Nephron progenitor cell (in vitro differentiated cells): ENCODE results near the gene SETD9.

ENCODE experiments used
- DNase-seq: peaks from one replicate; pipeline ENCODE4 v3.0.0; 2021
- H3K27ac Mint-ChIP-seq: 2 replicates; pipeline ENCODE4 v1.8.0; 2021; ENCODE audit warnings: mild to moderate bottlenecking, moderate library complexity, mixed read lengths
- H3K27me3 Mint-ChIP-seq: 2 replicates; pipeline ENCODE4 v1.8.0; 2021; ENCODE audit warnings: mild to moderate bottlenecking, low read depth, mixed read lengths; ENCODE audit not compliant: poor library complexity
- H3K36me3 Mint-ChIP-seq: 2 replicates; pipeline ENCODE4 v1.8.0; 2021; ENCODE audit warnings: low read depth, mixed read lengths
- H3K4me1 Mint-ChIP-seq: 2 replicates; pipeline ENCODE4 v1.8.0; 2021; ENCODE audit warnings: mixed read lengths
- H3K4me3 Mint-ChIP-seq: 2 replicates; pipeline ENCODE4 v1.8.0; 2021; ENCODE audit warnings: mild to moderate bottlenecking, moderate library complexity, mixed read lengths
- H3K9me3 Mint-ChIP-seq: 2 replicates; pipeline ENCODE4 v1.8.0; 2021; ENCODE audit warnings: mild to moderate bottlenecking, moderate library complexity, mixed read lengths
- TF ChIP-seq, protein P1 (sequence below): fragments of 200-600 bp; sonication (generic); IDR thresholded peaks from 2 replicates; pipeline ENCODE4 v1.5.0; 2021; ENCODE audit warnings: antibody characterized with exemption

Gene SETD9, protein sequence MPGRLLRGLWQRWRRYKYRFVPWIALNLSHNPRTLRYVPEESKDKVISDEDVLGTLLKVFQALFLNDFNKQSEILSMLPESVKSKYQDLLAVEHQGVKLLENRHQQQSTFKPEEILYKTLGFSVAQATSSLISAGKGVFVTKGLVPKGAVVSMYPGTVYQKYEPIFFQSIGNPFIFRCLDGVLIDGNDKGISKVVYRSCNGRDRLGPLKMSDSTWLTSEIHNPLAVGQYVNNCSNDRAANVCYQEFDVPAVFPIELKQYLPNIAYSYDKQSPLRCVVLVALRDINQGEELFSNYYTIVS

DNA sequence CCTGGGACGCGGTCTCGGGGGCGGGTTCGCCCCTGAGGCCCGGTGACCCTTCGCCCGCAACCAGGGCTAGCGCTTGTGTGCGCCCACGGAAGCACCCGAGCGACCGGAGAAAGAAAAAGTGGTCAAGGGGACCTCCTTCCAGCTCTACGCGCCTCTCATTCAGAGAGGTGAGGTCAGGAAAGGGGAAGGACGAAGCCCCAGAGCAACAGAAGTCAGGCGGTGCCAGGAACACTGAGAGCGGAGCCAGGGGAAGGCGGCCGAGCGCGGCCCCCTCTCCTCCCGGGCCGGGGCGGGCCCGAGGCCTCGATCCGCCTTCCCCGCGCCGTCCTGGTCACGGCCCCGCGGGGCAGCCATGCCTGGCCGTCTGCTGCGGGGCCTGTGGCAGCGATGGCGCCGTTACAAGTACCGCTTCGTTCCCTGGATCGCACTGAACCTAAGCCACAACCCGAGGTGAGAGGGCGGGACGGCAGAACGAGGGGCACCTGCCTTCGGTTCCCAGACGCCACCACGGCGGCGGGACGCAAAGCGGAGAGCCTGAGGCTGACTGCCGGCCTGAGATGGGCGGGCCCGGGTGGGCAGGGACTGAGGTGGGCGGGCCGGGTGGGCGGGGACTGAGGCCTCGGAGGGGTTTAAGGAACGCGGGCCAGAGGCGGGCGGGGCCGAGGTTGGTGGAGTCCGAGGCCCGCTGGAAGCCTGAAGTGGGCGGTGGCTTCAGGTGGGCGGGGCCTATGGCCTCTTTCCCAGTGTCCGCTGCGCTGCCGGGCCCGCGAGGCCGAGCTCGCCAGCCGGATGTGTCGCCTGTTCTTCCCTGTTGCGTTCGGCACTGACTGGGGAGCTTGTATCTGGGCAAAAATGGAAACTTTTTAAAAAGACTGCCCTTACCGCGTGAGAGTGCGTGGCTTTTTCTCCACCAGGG, at the start of gene SETD9:
TSS of gene SETD9 (plus strand) at position 303 of the 916 bp plus-strand sequence. CDS start at position 353, 50 bp downstream.
- TF ChIP-seq, protein P1, sequence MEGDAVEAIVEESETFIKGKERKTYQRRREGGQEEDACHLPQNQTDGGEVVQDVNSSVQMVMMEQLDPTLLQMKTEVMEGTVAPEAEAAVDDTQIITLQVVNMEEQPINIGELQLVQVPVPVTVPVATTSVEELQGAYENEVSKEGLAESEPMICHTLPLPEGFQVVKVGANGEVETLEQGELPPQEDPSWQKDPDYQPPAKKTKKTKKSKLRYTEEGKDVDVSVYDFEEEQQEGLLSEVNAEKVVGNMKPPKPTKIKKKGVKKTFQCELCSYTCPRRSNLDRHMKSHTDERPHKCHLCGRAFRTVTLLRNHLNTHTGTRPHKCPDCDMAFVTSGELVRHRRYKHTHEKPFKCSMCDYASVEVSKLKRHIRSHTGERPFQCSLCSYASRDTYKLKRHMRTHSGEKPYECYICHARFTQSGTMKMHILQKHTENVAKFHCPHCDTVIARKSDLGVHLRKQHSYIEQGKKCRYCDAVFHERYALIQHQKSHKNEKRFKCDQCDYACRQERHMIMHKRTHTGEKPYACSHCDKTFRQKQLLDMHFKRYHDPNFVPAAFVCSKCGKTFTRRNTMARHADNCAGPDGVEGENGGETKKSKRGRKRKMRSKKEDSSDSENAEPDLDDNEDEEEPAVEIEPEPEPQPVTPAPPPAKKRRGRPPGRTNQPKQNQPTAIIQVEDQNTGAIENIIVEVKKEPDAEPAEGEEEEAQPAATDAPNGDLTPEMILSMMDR: no peak
- peaks cover 25% of the 10 kb centered on the region for H3K4me1 Mint-ChIP-seq
- peak within 1 kb of the TSS; percentile 100 for H3K27ac Mint-ChIP-seq
- H3K36me3 Mint-ChIP-seq: peaks cover 33% of the 10 kb centered on the region
- H3K9me3 Mint-ChIP-seq: peaks cover 24% of the 10 kb centered on the region
- peaks cover 5% of the 10 kb centered on the region for H3K27me3 Mint-ChIP-seq
- peak; percentile 99 for DNase-seq
- H3K4me3 Mint-ChIP-seq: peak within 1 kb of the TSS; percentile 87

DNA sequence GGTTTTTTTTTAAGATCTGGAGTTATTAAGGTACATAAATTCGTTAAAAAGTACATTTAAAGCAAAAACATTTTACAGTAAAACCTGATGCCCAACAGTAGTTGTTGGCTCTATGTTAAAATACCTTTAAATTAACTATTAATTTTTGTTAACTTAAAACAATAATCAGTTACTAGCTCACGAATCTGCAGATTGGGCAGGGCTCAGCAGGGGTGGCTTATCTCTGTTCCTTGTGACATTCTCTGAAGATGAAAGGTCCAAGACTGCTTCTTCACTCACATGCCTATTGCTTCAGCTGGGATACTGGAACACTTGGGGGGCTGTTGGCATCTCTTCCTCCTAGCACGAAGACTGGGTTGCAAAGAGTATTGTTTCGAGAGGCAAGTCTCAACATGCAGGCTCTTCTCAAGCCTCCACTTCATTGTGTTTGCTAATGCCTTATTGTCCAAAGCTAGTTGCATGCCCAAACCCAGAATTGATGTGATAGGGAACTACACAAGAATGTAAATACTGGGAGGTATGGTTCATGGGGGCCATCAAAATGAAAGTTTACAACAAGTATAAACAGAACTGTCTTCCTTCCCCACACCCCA, 47.4 kb upstream of the SETD9 start:
- Mint-ChIP-seq H3K9me3 (peaks cover 7% of the 10 kb centered on the region), H3K4me1 (no peaks in the 10 kb centered on the region), H3K36me3 (peaks cover 52% of the 10 kb centered on the region), H3K27me3 (no peaks in the 10 kb centered on the region), H3K4me3 (no peak overlapping the region), H3K27ac (no peak overlapping the region)
- DNase-seq: no peak
- TF ChIP-seq, protein P1: no peak

DNA sequence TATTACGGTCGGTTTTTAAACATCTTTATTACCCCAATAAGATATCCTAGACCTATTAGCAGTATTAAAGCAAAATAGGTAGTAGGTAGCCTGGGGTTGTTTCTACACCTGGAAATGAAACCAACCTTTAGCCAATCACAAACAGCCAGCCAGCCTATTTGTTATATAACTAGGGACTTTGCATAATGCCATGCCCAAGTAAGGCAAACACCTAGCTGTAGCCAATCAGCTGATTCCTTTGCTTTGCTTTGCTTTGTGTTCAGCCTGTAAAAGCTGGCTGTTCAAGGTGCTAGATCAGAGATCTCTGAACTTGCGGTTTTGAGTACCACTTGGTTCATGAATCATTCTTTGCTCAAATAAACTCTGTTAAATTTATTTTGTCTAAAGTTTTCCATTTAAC, 46.5 kb upstream of the SETD9 start:
- H3K36me3 Mint-ChIP-seq: peaks cover 57% of the 10 kb centered on the region
- TF ChIP-seq, protein P1: no peak
- H3K4me3 Mint-ChIP-seq: no peak overlapping the region
- H3K4me1 Mint-ChIP-seq: no peaks in the 10 kb centered on the region
- no peak overlapping the region for H3K27ac Mint-ChIP-seq
- H3K9me3 Mint-ChIP-seq: peaks cover 7% of the 10 kb centered on the region
- no peaks in the 10 kb centered on the region for H3K27me3 Mint-ChIP-seq
- DNase-seq: no peak

DNA sequence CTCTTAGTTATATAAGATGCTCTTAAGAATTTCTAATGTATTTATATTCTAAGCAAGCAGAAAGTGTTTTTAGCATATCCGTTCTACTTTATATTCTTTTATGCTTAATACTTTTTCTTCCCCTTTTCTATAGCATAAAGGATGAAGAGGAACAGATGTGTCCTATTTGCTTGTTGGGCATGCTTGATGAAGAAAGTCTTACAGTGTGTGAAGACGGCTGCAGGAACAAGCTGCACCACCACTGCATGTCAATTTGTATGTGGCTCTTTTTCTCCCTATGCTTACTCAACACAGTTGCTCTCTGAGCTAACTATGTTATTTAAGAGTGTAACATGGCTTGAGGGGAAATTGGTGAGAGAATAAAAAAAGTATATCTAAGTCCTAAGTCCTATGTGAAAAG, 37.6 kb upstream of the SETD9 start:
- Mint-ChIP-seq H3K27ac (no peak overlapping the region), H3K9me3 (no peaks in the 10 kb centered on the region), H3K4me3 (no peak overlapping the region), H3K4me1 (no peaks in the 10 kb centered on the region), H3K36me3 (peaks cover 56% of the 10 kb centered on the region), H3K27me3 (no peaks in the 10 kb centered on the region)
- TF ChIP-seq, protein P1: no peak
- DNase-seq: no peak

- DNase-seq: no peak
- H3K27ac Mint-ChIP-seq: peak overlapping the region; percentile 76
- TF ChIP-seq, protein P1: no peak
- no peaks in the 10 kb centered on the region for H3K9me3 Mint-ChIP-seq
- H3K4me1 Mint-ChIP-seq: no peaks in the 10 kb centered on the region
- H3K27me3 Mint-ChIP-seq: no peaks in the 10 kb centered on the region
- no peak overlapping the region for H3K4me3 Mint-ChIP-seq
- peaks cover 56% of the 10 kb centered on the region for H3K36me3 Mint-ChIP-seq
These were observed 36.3 kb upstream of the SETD9 start for GRCh38 chr5:56873056-56873455.
